Erythroblast (primary cell): ENCODE measurements around the gene FGF18.

Source experiments
- GATA1 ChIP-seq: IDR thresholded peaks from 2 replicates; pipeline ENCODE4 v1.6.1; 2011; ENCODE audit warnings: low read depth, mild to moderate bottlenecking, control low read depth, low read length, moderate library complexity
- POLR2A ChIP-seq: IDR thresholded peaks from 2 replicates; pipeline ENCODE4 v1.6.1; 2011; ENCODE audit warnings: mild to moderate bottlenecking, low read length

DNA sequence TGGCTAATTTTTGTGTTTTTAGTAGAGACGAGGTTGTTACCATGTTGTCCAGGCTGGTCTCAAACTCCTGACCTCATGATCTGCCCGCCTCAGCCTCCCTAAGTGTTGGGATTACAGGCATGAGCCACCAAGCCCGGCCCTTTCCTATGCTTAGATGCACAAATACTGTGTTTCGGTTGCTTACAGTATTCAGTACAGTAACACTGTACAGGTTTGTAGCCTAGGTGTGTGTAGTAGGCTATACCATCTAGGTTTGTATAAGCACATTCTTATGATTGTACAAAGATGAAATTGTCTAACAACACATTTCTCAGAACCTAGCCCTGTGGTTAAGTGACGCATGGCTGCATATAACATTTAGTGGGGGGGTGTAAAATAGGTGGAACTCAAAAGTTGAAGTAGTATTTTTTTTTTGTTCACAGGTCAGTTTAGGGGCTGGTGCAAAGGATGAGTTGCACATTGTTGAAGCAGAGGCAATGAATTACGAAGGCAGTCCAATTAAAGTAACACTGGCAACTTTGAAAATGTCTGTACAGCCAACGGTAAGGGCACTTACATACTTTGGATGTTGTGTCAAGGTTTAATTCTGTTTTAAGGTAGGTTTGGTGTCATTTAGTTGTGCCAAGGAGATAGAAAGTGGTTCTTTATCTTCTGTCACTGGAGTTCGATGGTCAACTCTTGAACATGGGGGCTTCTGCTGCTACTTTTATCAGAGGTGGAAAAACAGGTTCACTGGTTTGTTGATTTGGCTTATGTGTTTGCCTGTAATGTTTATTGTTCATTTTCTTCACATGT lies 28.4 kb upstream of the FGF18 start:
- TF ChIP-seq POLR2A, result no peak
- no peak for TF ChIP-seq GATA1
